GM12801 (cell line): Measurements from ENCODE around the gene GSG1L.

Experiments used
- TF ChIP-seq, protein P1 (sequence below): IDR thresholded peaks from one replicate; pipeline ENCODE4 v1.5.1; 2011; ENCODE audit warnings: control low read depth; ENCODE audit not compliant: insufficient read length; ENCODE audit errors: extremely low read depth

Gene GSG1L

DNA sequence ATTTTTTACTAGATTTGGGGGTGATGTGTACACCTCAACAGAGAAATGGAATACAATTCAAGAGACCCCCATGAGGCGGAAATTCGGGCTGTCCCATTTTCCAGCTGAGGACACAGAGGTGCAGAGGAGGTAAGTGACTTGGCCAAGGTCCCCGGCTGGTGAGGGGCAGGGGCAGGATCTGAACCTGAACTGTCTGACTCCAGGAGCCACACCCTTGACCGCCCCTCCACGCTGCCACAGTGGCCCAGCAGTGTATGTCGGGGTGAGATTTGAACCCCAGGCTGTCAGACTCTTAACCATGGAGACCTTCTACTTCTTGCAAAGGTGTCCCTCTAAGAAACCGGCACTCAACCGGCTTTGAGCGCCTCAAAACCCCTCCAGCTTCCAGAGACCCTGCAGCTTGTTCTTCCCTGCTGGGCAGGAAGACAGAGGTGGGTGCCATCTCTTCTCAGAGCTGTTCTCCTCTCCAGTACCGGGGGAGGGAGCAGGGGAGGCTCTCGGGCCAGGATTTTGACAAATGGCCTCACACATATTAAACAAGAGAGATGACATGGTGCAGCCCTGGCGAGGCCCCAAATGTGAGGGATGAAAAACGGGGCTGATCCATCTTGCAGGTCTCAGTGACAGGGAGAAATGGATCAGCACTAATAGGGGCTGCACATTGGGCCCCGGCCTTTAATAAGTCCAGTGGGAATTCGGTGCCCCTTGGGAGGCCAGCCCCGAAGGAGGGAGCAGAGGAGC is 222.3 kb downstream of the GSG1L start:
- TF ChIP-seq, protein P1, sequence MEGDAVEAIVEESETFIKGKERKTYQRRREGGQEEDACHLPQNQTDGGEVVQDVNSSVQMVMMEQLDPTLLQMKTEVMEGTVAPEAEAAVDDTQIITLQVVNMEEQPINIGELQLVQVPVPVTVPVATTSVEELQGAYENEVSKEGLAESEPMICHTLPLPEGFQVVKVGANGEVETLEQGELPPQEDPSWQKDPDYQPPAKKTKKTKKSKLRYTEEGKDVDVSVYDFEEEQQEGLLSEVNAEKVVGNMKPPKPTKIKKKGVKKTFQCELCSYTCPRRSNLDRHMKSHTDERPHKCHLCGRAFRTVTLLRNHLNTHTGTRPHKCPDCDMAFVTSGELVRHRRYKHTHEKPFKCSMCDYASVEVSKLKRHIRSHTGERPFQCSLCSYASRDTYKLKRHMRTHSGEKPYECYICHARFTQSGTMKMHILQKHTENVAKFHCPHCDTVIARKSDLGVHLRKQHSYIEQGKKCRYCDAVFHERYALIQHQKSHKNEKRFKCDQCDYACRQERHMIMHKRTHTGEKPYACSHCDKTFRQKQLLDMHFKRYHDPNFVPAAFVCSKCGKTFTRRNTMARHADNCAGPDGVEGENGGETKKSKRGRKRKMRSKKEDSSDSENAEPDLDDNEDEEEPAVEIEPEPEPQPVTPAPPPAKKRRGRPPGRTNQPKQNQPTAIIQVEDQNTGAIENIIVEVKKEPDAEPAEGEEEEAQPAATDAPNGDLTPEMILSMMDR: no peak

- TF ChIP-seq, protein P1: no peak
Observed at GRCh38 chr16:27840311-27841060, 223.0 kb downstream of the GSG1L start.

DNA sequence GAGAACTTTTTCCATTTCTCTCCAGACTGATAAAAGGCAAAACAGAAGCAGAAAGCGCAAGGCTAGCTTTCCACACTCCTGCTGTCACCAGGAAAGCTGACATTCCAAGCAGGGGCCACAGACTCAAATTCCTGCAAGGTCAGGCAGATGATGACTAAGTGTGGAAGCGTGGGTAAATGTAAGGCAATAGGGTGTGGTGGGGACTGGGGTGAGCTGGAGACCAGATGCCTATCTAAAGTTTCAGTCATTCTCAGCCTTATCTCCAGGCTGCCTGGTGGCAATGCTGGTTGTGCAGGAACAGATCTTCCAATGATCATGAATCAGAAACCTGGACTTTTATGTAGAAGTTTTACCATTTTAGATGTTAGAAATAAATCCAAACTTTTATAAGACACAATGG is 224.1 kb downstream of the GSG1L start:
- TF ChIP-seq, protein P1: no peak

DNA sequence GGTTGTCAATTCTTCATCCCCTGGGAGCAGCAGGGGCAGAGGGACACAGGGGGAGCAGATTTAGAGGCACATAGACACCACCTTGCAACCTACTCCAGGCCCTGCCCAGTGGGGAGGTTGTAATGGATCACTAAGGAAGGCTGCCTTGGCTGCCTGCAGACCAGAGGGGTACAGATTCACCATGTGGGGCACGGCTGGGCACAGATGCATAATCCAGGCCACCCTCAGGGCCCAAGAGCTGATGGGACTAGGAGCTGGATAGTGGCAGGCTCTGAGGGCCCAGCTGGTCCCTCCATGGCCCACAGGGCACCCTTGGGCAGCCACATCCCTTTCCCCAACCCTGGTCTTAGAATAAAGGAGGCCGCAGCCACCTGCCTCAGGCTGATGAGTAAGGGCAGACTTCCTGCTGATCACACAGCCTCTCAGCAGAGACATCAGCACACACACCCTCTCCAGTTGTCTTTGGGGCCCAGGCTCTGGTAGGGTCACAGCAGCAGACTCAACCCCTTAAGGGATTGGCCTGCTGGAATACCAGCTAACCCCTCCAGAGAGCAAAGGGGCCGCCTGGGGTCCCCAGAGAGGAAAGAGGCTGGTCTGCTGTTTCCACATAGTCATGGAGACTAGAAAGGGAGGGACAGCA is 224.9 kb downstream of the GSG1L start:
- TF ChIP-seq, protein P1: no peak

DNA sequence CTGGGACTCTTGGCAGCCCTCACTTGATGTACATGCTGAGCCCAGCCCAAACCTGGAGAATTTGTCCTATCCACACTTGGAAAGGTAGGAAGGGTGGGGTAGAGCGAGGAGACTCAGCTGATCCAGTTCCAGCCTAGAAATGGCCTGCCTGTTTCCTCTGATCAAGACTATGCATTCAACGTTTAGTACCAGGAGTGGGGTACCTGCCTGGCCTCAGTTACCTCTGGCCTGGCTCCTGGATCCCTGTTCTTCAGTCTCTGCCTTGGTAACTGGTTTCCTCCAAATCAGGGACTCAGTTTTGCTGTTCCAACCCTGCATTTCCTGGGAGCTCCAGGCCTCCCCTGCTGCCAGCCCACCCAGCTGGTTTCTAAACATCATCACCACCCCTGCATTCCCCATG is 233.5 kb downstream of the GSG1L start:
- TF ChIP-seq, protein P1: no peak

GRCh38 chr16:27828671-27829070 is 234.8 kb downstream of the GSG1L start:
- TF ChIP-seq, protein P1: no peak

DNA sequence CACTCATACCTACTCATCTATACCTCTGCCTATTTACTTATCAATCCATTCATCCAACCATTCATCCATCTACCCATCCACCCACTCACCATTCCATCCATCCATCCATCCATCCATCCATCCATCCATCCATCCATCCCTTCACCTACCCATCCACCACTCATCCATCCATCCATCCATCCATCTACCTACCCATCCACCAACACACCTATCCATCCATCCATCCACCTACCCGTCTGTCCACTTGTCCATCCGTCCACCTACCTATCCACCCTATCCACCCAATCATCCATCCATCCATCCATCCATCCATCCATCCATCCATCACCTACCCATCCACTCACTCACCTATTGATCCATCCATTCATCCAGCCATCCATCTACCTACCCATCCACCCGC is 235.7 kb downstream of the GSG1L start:
- TF ChIP-seq, protein P1: no peak
